OCI-M2 (cell line): Measurements from ENCODE around the gene CLTA.
"Not testable (repeated sequence)": the region's sequence is repeated elsewhere in the genome, so short reads cannot be mapped to it uniquely, and the experiment has no call there.

Source experiments
- DNase-seq: peaks from one replicate; lab custom pipeline; 2025; ENCODE audit not compliant: unreplicated experiment; lab: John Stamatoyannopoulos, UW

The CLTA gene

GRCh38 chr9:36158122-36158521 is 32.6 kb upstream of the CLTA start:
- no peak for DNase-seq

- no peak for DNase-seq
These were observed 31.8 kb upstream of the CLTA start for GRCh38 chr9:36158917-36159316.

- DNase-seq = not testable (repeated sequence)
These were observed 31.2 kb upstream of the CLTA start for GRCh38 chr9:36159509-36159908.

GRCh38 chr9:36160126-36160525 is 30.6 kb upstream of the CLTA start:
- DNase-seq = not testable (repeated sequence)

GRCh38 chr9:36161187-36161586 is 29.5 kb upstream of the CLTA start:
- DNase-seq = no peak

- DNase-seq = no peak
These were observed 28.4 kb upstream of the CLTA start for GRCh38 chr9:36162211-36162738.

- DNase-seq = no peak
These were observed 27.5 kb upstream of the CLTA start for GRCh38 chr9:36163049-36163785.

- no peak for DNase-seq
These were observed 26.9 kb upstream of the CLTA start for GRCh38 chr9:36163786-36164170.

GRCh38 chr9:36164372-36164771 is 26.3 kb upstream of the CLTA start:
- DNase-seq = no peak

- DNase-seq = no peak
These were observed 25.7 kb upstream of the CLTA start for GRCh38 chr9:36164989-36165388.

- no peak for DNase-seq
These were observed 24.9 kb upstream of the CLTA start for GRCh38 chr9:36165826-36166167.

- DNase-seq = no peak
These were observed 24.4 kb upstream of the CLTA start for GRCh38 chr9:36166168-36166927.

GRCh38 chr9:36169166-36169565 is 21.6 kb upstream of the CLTA start, which contains the start of gene CCIN:
CCIN (plus strand) TSS chr9:36169388; CDS start chr9:36169503, 115 bp downstream.
- no peak for DNase-seq

GRCh38 chr9:36169708-36170107 is 21.0 kb upstream of the CLTA start:
- DNase-seq = no peak

- DNase-seq = no peak
These were observed 20.2 kb upstream of the CLTA start for GRCh38 chr9:36170531-36170930.

- no peak for DNase-seq
These were observed 16.9 kb upstream of the CLTA start for GRCh38 chr9:36173861-36174260.

GRCh38 chr9:36174271-36174670 is 16.4 kb upstream of the CLTA start:
- no peak for DNase-seq

- DNase-seq = no peak
These were observed 16.0 kb upstream of the CLTA start for GRCh38 chr9:36174731-36175130.

GRCh38 chr9:36175209-36175608 is 15.5 kb upstream of the CLTA start:
- not testable (repeated sequence) for DNase-seq

- DNase-seq = not testable (repeated sequence)
These were observed 14.2 kb upstream of the CLTA start for GRCh38 chr9:36176496-36176895.

GRCh38 chr9:36177571-36177970 is 13.2 kb upstream of the CLTA start:
- DNase-seq = no peak

GRCh38 chr9:36180243-36180642 is 10.5 kb upstream of the CLTA start:
- not testable (repeated sequence) for DNase-seq
